Panc1 (cell line): Measurements from ENCODE around the gene OTUD4. TPM values are rescaled to one million over a fixed set of nuclear protein-coding genes. Genes with fewer than 3 reads are reported as not detected.

Experiments used
- ATAC-seq: fragments of 200-7000 bp; cut with Tn5 transposase; 2 replicates; pipeline ENCODE4 v1.9.1; 2020; ENCODE audit warnings: mild to moderate bottlenecking, moderate library complexity
- BruUV-seq: library from RNA; stranded (reverse); fragments of 400-500 nt; replicated peaks from 2 replicates; lab custom pipeline; 2021; lab: Mats Ljungman, UMichigan
- CTCF ChIA-PET: fragments of 300-600 bp; sonication (Branson Sonifier 250); formaldehyde crosslinking; loops from one replicate; lab custom pipeline; 2022; ENCODE audit warnings: antibody characterized with exemption; lab: Charles Lee
- POLR2A ChIA-PET: fragments of 300-600 bp; sonication (Branson Sonifier 250); formaldehyde crosslinking; loops from one replicate; lab custom pipeline; 2022; ENCODE audit warnings: antibody characterized with exemption; lab: Charles Lee
- DNase-seq: peaks from one replicate; pipeline ENCODE4 v3.0.0-alpha.2; 2010; ENCODE audit warnings: low read depth, low spot score
- H3K27ac ChIP-seq: 2 replicates; pipeline ENCODE4 v1.5.1; 2011; ENCODE audit warnings: mild to moderate bottlenecking, low read length, inconsistent platforms
- H3K27me3 ChIP-seq: fragments of 200-500 bp; sonication (Bioruptor generic); 2 replicates; pipeline ENCODE4 v1.6.0; 2014; ENCODE audit warnings: low read length, inconsistent platforms; ENCODE audit not compliant: control insufficient read depth, insufficient read depth
- H3K36me3 ChIP-seq: fragments of 200-500 bp; sonication (Bioruptor generic); 2 replicates; pipeline ENCODE4 v1.5.1; 2014; ENCODE audit warnings: inconsistent platforms, mild to moderate bottlenecking, low read length, moderate library complexity; ENCODE audit not compliant: control insufficient read depth, insufficient read depth
- H3K4me1 ChIP-seq: 2 replicates; pipeline ENCODE4 v1.5.1; 2011; ENCODE audit warnings: inconsistent platforms, mild to moderate bottlenecking, low read length, moderate library complexity; ENCODE audit not compliant: control insufficient read depth, insufficient read depth
- H3K4me3 ChIP-seq, 2 experiments: 2 replicates each; pipeline ENCODE4 v1.5.1; 2011 to 2012; ENCODE audit warnings: low read depth in 2 of 2, low read length in 2 of 2, mild to moderate bottlenecking in 2 of 2, inconsistent platforms in 1 of 2, moderate library complexity in 1 of 2
- H3K9me3 ChIP-seq: fragments of 200-500 bp; sonication (Bioruptor generic); 2 replicates; pipeline ENCODE4 v1.5.1; 2014; ENCODE audit warnings: low read depth, mild to moderate bottlenecking, inconsistent platforms, low read length, moderate library complexity; ENCODE audit not compliant: control insufficient read depth, insufficient read depth
- CTCF ChIP-seq: fragments of 450-650 bp; IDR thresholded peaks from 2 replicates; pipeline ENCODE4 v1.5.1; 2017; ENCODE audit warnings: mild to moderate bottlenecking
- POLR2AphosphoS5 ChIP-seq: IDR thresholded peaks from 2 replicates; pipeline ENCODE4 v1.6.1; 2012; ENCODE audit warnings: mild to moderate bottlenecking, low read depth, low read length, moderate library complexity
- REST ChIP-seq, 2 experiments: IDR thresholded peaks; 2 replicates each; pipeline ENCODE4 v1.6.1; 2011 to 2012; ENCODE audit warnings: low read depth in 2 of 2, control low read depth in 1 of 2, low read length in 1 of 2, mild to moderate bottlenecking in 1 of 2, moderate library complexity in 1 of 2; ENCODE audit not compliant: insufficient read depth in 1 of 2
- SIN3A ChIP-seq: IDR thresholded peaks from 2 replicates; pipeline ENCODE4 v1.6.1; 2012; ENCODE audit warnings: low read depth, mild to moderate bottlenecking, low read length, moderate library complexity, borderline replicate concordance; ENCODE audit not compliant: insufficient read depth
- TCF7L2 ChIP-seq: IDR thresholded peaks from 2 replicates; pipeline ENCODE4 v1.6.1; 2011; ENCODE audit warnings: mild to moderate bottlenecking, low read depth, low read length, inconsistent platforms
- in situ Hi-C: cut with HindIII; loops from 2 replicates; pipeline ENCODE4 v1.10.0; 2016; ENCODE audit warnings: low sequenced_read_pairs, low pct_unique_long_range_greater_than_20kb
- intact Hi-C: fragments of 100-400 bp; cut with micrococcal nuclease; formaldehyde crosslinking; loops from one replicate; pipeline ENCODE4 v1.10.0; 2022; ENCODE audit not compliant: unreplicated experiment
- total RNA-seq: library from RNA; stranded (reverse); gene quantifications from one replicate; pipeline ENCODE4 v1.2.1, GENCODE V29; 2021; ENCODE audit not compliant: unreplicated experiment

The OTUD4 gene
- total RNA-seq, 1 experiment from 2014 or later, result 31.5 TPM

DNA sequence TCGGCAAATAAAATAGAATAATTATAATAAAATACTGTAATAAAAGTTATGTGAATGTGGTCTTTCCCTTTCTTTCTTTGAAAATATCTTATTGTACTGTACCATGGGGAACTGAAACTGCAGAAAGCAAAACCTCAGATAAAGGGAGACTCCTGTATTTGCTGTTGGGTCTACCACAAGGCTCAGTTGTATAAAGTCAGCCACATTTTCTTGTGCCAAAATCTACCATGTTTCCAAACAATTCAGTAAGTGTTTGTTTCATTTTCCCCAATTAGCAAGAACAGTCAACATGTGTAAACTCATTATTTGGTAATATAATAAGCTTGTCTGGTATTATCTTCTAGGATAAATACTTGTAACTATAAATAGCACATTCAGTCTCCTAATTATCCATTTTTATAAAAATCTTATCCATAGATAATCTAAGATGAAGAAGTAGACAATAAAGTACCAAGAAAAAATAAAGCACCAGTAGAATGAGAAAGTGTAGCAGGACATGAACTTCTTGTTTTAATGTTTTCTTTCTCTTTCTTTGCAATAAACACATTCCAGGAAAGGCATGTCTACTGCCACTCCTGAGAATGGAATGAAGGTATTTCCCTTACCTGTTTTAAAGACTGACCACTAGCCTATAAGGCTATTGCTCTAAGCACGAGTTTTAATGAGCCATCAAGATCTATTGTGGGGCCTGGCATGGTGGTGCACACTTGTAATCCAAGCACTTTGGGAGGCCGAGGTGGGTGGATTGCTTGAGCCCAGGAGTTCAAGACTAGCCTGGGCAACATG, 15.0 kb upstream of the OTUD4 start:
- Histone ChIP-seq H3K27me3 (no peaks in the 10 kb centered on the region), H3K4me1 (no peaks in the 10 kb centered on the region), H3K4me3 (no peak overlapping the region), H3K36me3 (no peaks in the 10 kb centered on the region), H3K9me3 (no peaks in the 10 kb centered on the region), H3K27ac (no peak overlapping the region)
- BruUV-seq, result no TSS peak
- intact Hi-C loops, result no loop called here
- DNase-seq (no peak), ATAC-seq (no peak)
- TF ChIP-seq REST (IDR thresholded peaks at IDR 0.05; ENCODE audit: insufficient read depth in 1 of 2, low read depth in 2 of 2, low read length in 1 of 2), result no peak
- no peak for TF ChIP-seq SIN3A
- no peak for TF ChIP-seq CTCF
- TF ChIP-seq TCF7L2, result no peak
- no peak for TF ChIP-seq POLR2AphosphoS5
- CTCF ChIA-PET, result no interaction called here
- POLR2A ChIA-PET, result no interaction called here
- in situ Hi-C loops, result no loop called here

DNA sequence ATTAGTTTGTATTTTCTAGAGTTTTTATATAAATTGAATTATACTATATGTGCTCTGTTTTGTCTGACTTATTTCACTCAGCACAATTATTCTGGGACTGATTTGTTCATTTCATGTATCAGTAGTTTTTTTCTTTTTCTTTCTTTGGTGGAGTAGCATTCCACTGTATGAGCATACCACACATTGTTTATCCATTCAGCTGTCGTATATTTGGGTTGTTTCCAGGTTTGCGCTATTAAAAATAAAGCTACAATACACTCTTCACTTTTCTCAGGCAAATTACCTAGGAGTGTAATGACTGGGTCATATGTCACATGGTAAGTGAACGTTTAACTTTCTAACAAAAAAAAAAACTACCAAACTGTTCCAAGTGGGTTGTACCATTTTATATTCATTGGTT, 9.6 kb upstream of the OTUD4 start:
- no peak overlapping the region for H3K4me3 ChIP-seq
- intact Hi-C loops, result no loop called here
- no peaks in the 10 kb centered on the region for H3K9me3 ChIP-seq
- ChIA-PET POLR2A (interaction anchor here (0.6 kb wide), 1 partner anchor 650 kb away, joined by 3 read pairs; no protein-coding TSS in a partner anchor), CTCF (no interaction called here)
- no peaks in the 10 kb centered on the region for H3K4me1 ChIP-seq
- no peak overlapping the region for H3K27ac ChIP-seq
- BruUV-seq, result no TSS peak
- no peak for ATAC-seq
- no peaks in the 10 kb centered on the region for H3K36me3 ChIP-seq
- DNase-seq, result no peak
- in situ Hi-C loops, result no loop called here
- no peaks in the 10 kb centered on the region for H3K27me3 ChIP-seq
- TF ChIP-seq SIN3A (no peak), REST (IDR thresholded peaks at IDR 0.05; ENCODE audit: insufficient read depth in 1 of 2, low read depth in 2 of 2, low read length in 1 of 2) (no peak), CTCF (no peak), TCF7L2 (no peak), POLR2AphosphoS5 (no peak)
